ENCODE measurements around the gene FUCA1. TPM values are rescaled to one million over a fixed set of nuclear protein-coding genes. Genes with fewer than 3 reads are reported as not detected.

The FUCA1 gene
- total RNA-seq, 2 donors from 2014 or later, result 9.7 to 14.0 TPM

DNA sequence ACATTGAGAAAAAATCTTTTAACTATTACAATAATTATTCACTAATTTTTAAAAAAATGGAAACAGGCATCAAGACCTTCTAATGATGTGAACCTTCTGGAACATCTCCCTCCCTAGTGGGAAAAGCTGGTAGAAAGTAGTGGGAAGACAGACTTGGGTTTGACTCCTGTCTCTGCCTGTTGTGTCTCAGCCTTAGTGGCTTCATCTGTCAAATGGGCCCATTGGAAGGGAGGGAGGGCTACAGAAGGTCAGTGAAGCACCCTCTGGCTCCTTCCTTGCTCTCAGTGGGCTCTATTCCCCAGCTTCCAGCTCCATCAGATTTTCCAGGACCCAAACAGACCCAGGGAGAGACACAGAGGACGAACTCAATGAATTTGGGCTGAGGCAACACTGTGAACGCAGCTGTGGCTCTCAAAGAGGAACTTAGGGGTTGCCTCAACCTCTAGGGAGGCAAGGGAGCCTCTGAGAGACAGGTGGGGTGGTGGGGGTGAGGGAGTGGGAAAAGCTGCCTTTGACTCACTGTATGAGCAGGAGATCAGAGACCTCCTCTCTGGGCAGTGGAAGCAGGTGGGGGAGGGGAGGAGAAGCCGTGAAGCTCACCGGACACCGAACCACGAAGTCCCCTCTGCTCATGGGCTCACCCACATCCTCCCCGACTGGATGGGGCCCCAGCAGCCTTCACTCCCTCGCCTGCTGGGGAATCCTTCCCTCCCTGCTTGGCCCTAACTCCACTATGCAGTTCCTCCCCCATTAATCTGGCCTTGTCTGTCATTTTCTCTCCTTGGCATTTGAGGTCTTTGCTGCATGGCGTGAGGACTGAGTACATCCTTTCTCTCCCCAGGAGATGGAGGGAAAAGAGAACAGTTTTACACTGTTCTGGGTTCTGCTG is 40.6 kb upstream of the FUCA1 start:
- H3K4me1 Mint-ChIP-seq, result peaks cover 3% of the 10 kb centered on the region
- TF ChIP-seq, protein P1, sequence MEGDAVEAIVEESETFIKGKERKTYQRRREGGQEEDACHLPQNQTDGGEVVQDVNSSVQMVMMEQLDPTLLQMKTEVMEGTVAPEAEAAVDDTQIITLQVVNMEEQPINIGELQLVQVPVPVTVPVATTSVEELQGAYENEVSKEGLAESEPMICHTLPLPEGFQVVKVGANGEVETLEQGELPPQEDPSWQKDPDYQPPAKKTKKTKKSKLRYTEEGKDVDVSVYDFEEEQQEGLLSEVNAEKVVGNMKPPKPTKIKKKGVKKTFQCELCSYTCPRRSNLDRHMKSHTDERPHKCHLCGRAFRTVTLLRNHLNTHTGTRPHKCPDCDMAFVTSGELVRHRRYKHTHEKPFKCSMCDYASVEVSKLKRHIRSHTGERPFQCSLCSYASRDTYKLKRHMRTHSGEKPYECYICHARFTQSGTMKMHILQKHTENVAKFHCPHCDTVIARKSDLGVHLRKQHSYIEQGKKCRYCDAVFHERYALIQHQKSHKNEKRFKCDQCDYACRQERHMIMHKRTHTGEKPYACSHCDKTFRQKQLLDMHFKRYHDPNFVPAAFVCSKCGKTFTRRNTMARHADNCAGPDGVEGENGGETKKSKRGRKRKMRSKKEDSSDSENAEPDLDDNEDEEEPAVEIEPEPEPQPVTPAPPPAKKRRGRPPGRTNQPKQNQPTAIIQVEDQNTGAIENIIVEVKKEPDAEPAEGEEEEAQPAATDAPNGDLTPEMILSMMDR (conservative IDR thresholded peaks at IDR 0.05), result no peak
- Histone ChIP-seq H3K4me1 (ENCODE audit: control insufficient read depth, insufficient read depth, low read length) (no peaks in the 10 kb centered on the region), H3K9me3 (ENCODE audit: control insufficient read depth, low read length) (no peaks in the 10 kb centered on the region), H3K27ac (ENCODE audit: low read depth, low read length) (no peak overlapping the region), H3K36me3 (ENCODE audit: control insufficient read depth, insufficient read depth, low read length) (no peaks in the 10 kb centered on the region), H3K9ac (ENCODE audit: extremely low read depth, low read length, poor library complexity, severe bottlenecking) (no peak overlapping the region), H3K4me3 (ENCODE audit: low read length) (no peak overlapping the region), H3K27me3 (ENCODE audit: control insufficient read depth, insufficient read depth, low read length, poor library complexity, severe bottlenecking) (peaks cover 17% of the 10 kb centered on the region)
- H3K4me3 Mint-ChIP-seq, result no peak overlapping the region
- WGBS, 2 experiments (ENCODE audit: insufficient coverage in 1 of 2, insufficient read length in 1 of 2), result 88 to 89% methylated on average over 4 to 8 of the region's 9 CpGs
- peaks cover 25% of the 10 kb centered on the region for H3K27me3 Mint-ChIP-seq (ENCODE audit: insufficient read depth)
- DNase-seq, result no peak
- H3K27ac Mint-ChIP-seq, result no peak overlapping the region
- peaks cover 3% of the 10 kb centered on the region for H3K9me3 Mint-ChIP-seq
- no peaks in the 10 kb centered on the region for H3K36me3 Mint-ChIP-seq (ENCODE audit: low read depth)

DNA sequence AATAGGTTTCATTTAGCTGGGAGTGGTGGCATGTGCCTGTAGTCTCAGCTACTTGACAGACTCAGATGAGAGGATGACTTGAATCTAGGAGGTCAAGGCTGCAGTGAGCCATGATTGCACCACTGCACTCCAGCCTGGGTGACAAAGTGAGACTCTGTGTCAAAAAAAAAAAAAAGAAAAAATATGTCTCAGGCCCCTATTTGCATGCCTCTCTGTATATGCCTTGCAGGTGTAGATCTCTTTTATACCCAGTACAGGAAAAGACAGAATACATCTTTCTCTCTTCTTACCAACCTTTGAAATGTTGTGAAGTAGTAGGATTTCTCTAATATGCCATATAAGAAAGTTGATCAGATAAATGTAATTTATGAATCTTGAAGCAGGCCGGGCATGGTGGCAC is 38.6 kb upstream of the FUCA1 start:
- Histone ChIP-seq H3K27ac (ENCODE audit: low read depth, low read length) (no peak overlapping the region), H3K4me3 (ENCODE audit: low read length) (no peak overlapping the region), H3K9me3 (ENCODE audit: control insufficient read depth, low read length) (no peaks in the 10 kb centered on the region), H3K27me3 (ENCODE audit: control insufficient read depth, insufficient read depth, low read length, poor library complexity, severe bottlenecking) (peaks cover 37% of the 10 kb centered on the region), H3K9ac (ENCODE audit: extremely low read depth, low read length, poor library complexity, severe bottlenecking) (no peak overlapping the region), H3K36me3 (ENCODE audit: control insufficient read depth, insufficient read depth, low read length) (no peaks in the 10 kb centered on the region), H3K4me1 (ENCODE audit: control insufficient read depth, insufficient read depth, low read length) (no peaks in the 10 kb centered on the region)
- Mint-ChIP-seq H3K4me3 (no peak overlapping the region), H3K27me3 (ENCODE audit: insufficient read depth) (peaks cover 38% of the 10 kb centered on the region), H3K4me1 (peaks cover 7% of the 10 kb centered on the region), H3K27ac (no peak overlapping the region), H3K36me3 (ENCODE audit: low read depth) (no peaks in the 10 kb centered on the region), H3K9me3 (peaks cover 3% of the 10 kb centered on the region)
- TF ChIP-seq, protein P1 (conservative IDR thresholded peaks at IDR 0.05), result no peak
- WGBS, 2 experiments (ENCODE audit: insufficient coverage in 1 of 2, insufficient read length in 1 of 2), result 84 to 100% methylated on average over 1 of the region's 1 CpG
- DNase-seq, result no peak

DNA sequence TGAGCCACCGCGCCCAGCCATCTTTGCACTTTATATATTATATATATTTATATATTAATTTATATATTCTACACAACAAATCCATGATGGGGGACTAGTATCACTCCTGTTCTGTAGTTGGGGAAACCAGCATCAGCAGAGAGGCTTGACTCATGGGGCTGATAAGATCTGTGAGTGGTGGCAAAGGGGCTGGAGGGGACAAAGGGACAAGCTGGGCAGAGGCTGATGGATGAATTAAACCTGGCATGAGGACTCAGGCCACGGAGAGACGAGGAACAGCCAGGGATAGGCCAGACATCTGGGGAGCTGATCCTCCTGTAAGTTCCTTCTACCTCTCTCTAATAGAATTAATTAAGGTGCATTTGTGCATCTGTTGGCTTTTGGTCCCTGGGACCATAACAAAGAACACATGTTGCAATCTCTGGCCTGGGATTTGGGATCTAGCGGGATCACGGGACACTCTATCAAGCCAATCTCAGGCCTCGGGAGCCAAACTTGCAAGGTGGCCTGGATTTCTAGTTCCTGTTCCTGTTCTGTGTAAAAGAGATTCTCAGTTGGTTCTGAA is 37.5 kb upstream of the FUCA1 start:
- Mint-ChIP-seq H3K27ac (no peak overlapping the region), H3K4me1 (peaks cover 7% of the 10 kb centered on the region), H3K4me3 (no peak overlapping the region), H3K27me3 (ENCODE audit: insufficient read depth) (peaks cover 50% of the 10 kb centered on the region), H3K36me3 (ENCODE audit: low read depth) (no peaks in the 10 kb centered on the region), H3K9me3 (peaks cover 3% of the 10 kb centered on the region)
- Histone ChIP-seq H3K9ac (ENCODE audit: extremely low read depth, low read length, poor library complexity, severe bottlenecking) (no peak overlapping the region), H3K27ac (ENCODE audit: low read depth, low read length) (no peak overlapping the region), H3K36me3 (ENCODE audit: control insufficient read depth, insufficient read depth, low read length) (no peaks in the 10 kb centered on the region), H3K27me3 (ENCODE audit: control insufficient read depth, insufficient read depth, low read length, poor library complexity, severe bottlenecking) (peaks cover 49% of the 10 kb centered on the region), H3K4me1 (ENCODE audit: control insufficient read depth, insufficient read depth, low read length) (no peaks in the 10 kb centered on the region), H3K4me3 (ENCODE audit: low read length) (no peak overlapping the region), H3K9me3 (ENCODE audit: control insufficient read depth, low read length) (no peaks in the 10 kb centered on the region)
- WGBS, 2 experiments (ENCODE audit: insufficient coverage in 1 of 2, insufficient read length in 1 of 2), result 94 to 95% methylated on average over 5 of the region's 7 CpGs
- DNase-seq, result no peak
- TF ChIP-seq, protein P1 (conservative IDR thresholded peaks at IDR 0.05), result no peak

Measured in endodermal cell (in vitro differentiated cells).